Measurements from ENCODE around the gene SPATS2.

GRCh38 chr12:49563951-49564685 is 196.9 kb downstream of the SPATS2 start:
- TF ChIP-seq SUZ12 (IDR thresholded peaks at IDR 0.05) = no peak
- TF ChIP-seq NFRKB (IDR thresholded peaks at IDR 0.05) = no peak
- no peak for TF ChIP-seq FOXA1 (IDR thresholded peaks at IDR 0.05)
- TF ChIP-seq FOXM1 (IDR thresholded peaks at IDR 0.05; ENCODE audit: borderline replicate concordance) = no peak
- TF ChIP-seq PKNOX1 (IDR thresholded peaks at IDR 0.05) = no peak
- no peak for TF ChIP-seq SP1 (IDR thresholded peaks at IDR 0.05)

All from HEK293T (cell line).